Fibroblast of lung (primary cell): ENCODE results near the gene CAPN15.
"Not testable (repeated sequence)": the region's sequence is repeated elsewhere in the genome, so short reads cannot be mapped to it uniquely, and the experiment has no call there.

Experiments
- CTCF ChIP-seq, 2 donors: IDR thresholded peaks in 1 of 2; conservative IDR thresholded peaks in 1 of 2; 1 replicate in 1 of 2; 2 replicates in 1 of 2; pipeline ENCODE4 v1.5.1; 2011 to 2012; ENCODE audit warnings: low read length in 2 of 2, control low read depth in 1 of 2, inconsistent platforms in 1 of 2, low read depth in 1 of 2, mild to moderate bottlenecking in 1 of 2
- EZH2 ChIP-seq: IDR thresholded peaks from 2 replicates; pipeline ENCODE4 v1.5.1; 2012; ENCODE audit warnings: low read length, control low read depth, mild to moderate bottlenecking; ENCODE audit errors: missing control alignments

- not testable (repeated sequence) for TF ChIP-seq CTCF (conservative IDR thresholded peaks at IDR 0.05 in 1 of 2, IDR thresholded peaks at IDR 0.05 in 1 of 2; ENCODE audit: low read depth in 1 of 2, low read length in 2 of 2); EZH2
These were observed 70.1 kb downstream of the CAPN15 start for GRCh38 chr16:597655-598054.
